Liver (tissue), 9 donors: ENCODE measurements around the gene TMCC2. TPM values are rescaled to one million over a fixed set of nuclear protein-coding genes. Genes with fewer than 3 reads are reported as not detected.

ENCODE experiments used
- DNase-seq: peaks from one replicate; pipeline ENCODE4 v3.0.0-alpha.2; 2017; ENCODE audit warnings: low spot score
- H3K27ac ChIP-seq, 2 donors: one replicate each; pipeline ENCODE4 v1.7.0; 2013; ENCODE audit warnings: inconsistent platforms in 2 of 2, low read length in 2 of 2, control low read depth in 1 of 2, low read depth in 1 of 2, mild to moderate bottlenecking in 1 of 2
- H3K27me3 ChIP-seq, 4 donors: one replicate each; pipeline versions ENCODE4 v1.6.1 to v1.7.0; 2013; ENCODE audit warnings: low read length in 3 of 4, inconsistent platforms in 1 of 4, mild to moderate bottlenecking in 1 of 4, moderate library complexity in 1 of 4; ENCODE audit not compliant: control insufficient read depth in 4 of 4, insufficient read depth in 4 of 4
- H3K36me3 ChIP-seq, 4 donors: one replicate each; pipeline versions ENCODE4 v1.6.1 to v1.7.0; 2013; ENCODE audit warnings: low read length in 3 of 4, mild to moderate bottlenecking in 3 of 4, low read depth in 1 of 4, moderate library complexity in 1 of 4; ENCODE audit not compliant: control insufficient read depth in 4 of 4, insufficient read depth in 3 of 4
- H3K4me1 ChIP-seq, 4 donors: one replicate each; pipeline versions ENCODE4 v1.6.1 to v1.7.0; 2013; ENCODE audit warnings: low read length in 3 of 4, mild to moderate bottlenecking in 3 of 4, moderate library complexity in 1 of 4; ENCODE audit not compliant: control insufficient read depth in 4 of 4, insufficient read depth in 4 of 4
- H3K4me3 ChIP-seq, 3 donors: one replicate each; pipeline versions ENCODE4 v1.6.1 to v1.7.0; 2013; ENCODE audit warnings: low read length in 3 of 3, control low read depth in 1 of 3, low read depth in 1 of 3, mild to moderate bottlenecking in 1 of 3
- H3K9ac ChIP-seq, 2 donors: one replicate each; pipeline ENCODE4 v1.7.0; 2013; ENCODE audit warnings: low read length in 2 of 2, mild to moderate bottlenecking in 2 of 2, moderate library complexity in 2 of 2, control low read depth in 1 of 2, low read depth in 1 of 2
- H3K9me3 ChIP-seq, 4 donors: one replicate each; pipeline versions ENCODE4 v1.6.1 to v1.7.0; 2013; ENCODE audit warnings: low read length in 3 of 4; ENCODE audit not compliant: control insufficient read depth in 4 of 4
- EGR1 ChIP-seq, 2 donors: IDR thresholded peaks; 2 replicates each; pipeline ENCODE4 v1.6.1; 2016 to 2018; ENCODE audit warnings: antibody characterized with exemption in 2 of 2, low read depth in 2 of 2
- FOXA1 ChIP-seq: IDR thresholded peaks from 2 replicates; pipeline ENCODE4 v1.6.1; 2016; ENCODE audit warnings: antibody characterized with exemption
- FOXA2 ChIP-seq: IDR thresholded peaks from 2 replicates; pipeline ENCODE4 v1.6.1; 2016; ENCODE audit warnings: antibody characterized with exemption
- GABPA ChIP-seq, 2 donors: IDR thresholded peaks in 1 of 2; conservative IDR thresholded peaks in 1 of 2; 2 replicates each; pipeline ENCODE4 v1.6.1; 2016; ENCODE audit warnings: antibody characterized with exemption in 2 of 2, mild to moderate bottlenecking in 1 of 2, moderate library complexity in 1 of 2
- HNF4A ChIP-seq, 2 donors: conservative IDR thresholded peaks; 2 replicates each; pipeline ENCODE4 v1.6.1; 2016; ENCODE audit warnings: antibody characterized with exemption in 2 of 2, mild to moderate bottlenecking in 2 of 2
- HNF4G ChIP-seq: IDR thresholded peaks from 2 replicates; pipeline ENCODE4 v1.6.1; 2016; ENCODE audit warnings: antibody characterized with exemption
- JUND ChIP-seq, 2 donors: IDR thresholded peaks; 2 replicates each; pipeline ENCODE4 v1.6.1; 2016; ENCODE audit warnings: antibody characterized with exemption in 2 of 2
- NR2F2 ChIP-seq: IDR thresholded peaks from 2 replicates; pipeline ENCODE4 v1.6.1; 2016; ENCODE audit warnings: antibody characterized with exemption
- RAD21 ChIP-seq, 2 donors: IDR thresholded peaks; 2 replicates each; pipeline ENCODE4 v1.6.1; 2016; ENCODE audit warnings: antibody characterized with exemption in 2 of 2, mild to moderate bottlenecking in 2 of 2
- RXRA ChIP-seq, 2 donors: IDR thresholded peaks; 2 replicates each; pipeline ENCODE4 v1.6.1; 2017 to 2018; ENCODE audit warnings: antibody characterized with exemption in 2 of 2, mild to moderate bottlenecking in 1 of 2
- SP1 ChIP-seq: IDR thresholded peaks from 2 replicates; pipeline ENCODE4 v1.6.1; 2018; ENCODE audit warnings: antibody characterized with exemption, mild to moderate bottlenecking
- TAF1 ChIP-seq: conservative IDR thresholded peaks from 2 replicates; pipeline ENCODE4 v1.6.1; 2016; ENCODE audit warnings: antibody characterized with exemption, mild to moderate bottlenecking
- ZBTB33 ChIP-seq: IDR thresholded peaks from 2 replicates; pipeline ENCODE4 v1.6.1; 2016; ENCODE audit warnings: antibody characterized with exemption
- WGBS: extraction: QIAGEN DNeasy Blood & Tissue Kit; methylation state at CpG from one replicate; pipeline ENCODE4 v1.1.7; 2013; 5-methylcytosine and 5-hydroxymethylcytosine counted together
- polyA plus RNA-seq, 2 donors: library from polyadenylated mRNA; stranded (reverse) in 1 of 2; unstranded in 1 of 2; fragments of 200-250 nt in 1 of 2; fragments of >200 nt in 1 of 2; fragmentation: Nextera tagmentation in 1 of 2; extraction: Ambion mirVana in 1 of 2; gene quantifications; one replicate each; pipeline versions ENCODE4 v1.2.1 to v1.2.3, GENCODE V29; 2013 to 2015
- total RNA-seq, 2 donors: library from RNA; depleted of rRNA; stranded (reverse); fragments of >200 nt; gene quantifications; one replicate each; pipeline ENCODE4 v1.2.3, GENCODE V29; 2014
- TF ChIP-seq, protein P1 (sequence below): IDR thresholded peaks from 2 replicates; pipeline ENCODE4 v1.6.1; 2016; ENCODE audit warnings: antibody characterized with exemption, mild to moderate bottlenecking
- TF ChIP-seq, protein P2 (sequence below): fragments of 150-350 bp; IDR thresholded peaks from 2 replicates; pipeline ENCODE4 v1.5.1; 2017; ENCODE audit warnings: improper control_type of control experiment, low read depth, low read length; ENCODE audit not compliant: missing input control
- TF ChIP-seq, protein P3 (sequence below): IDR thresholded peaks from 2 replicates; pipeline ENCODE4 v1.6.1; 2016; ENCODE audit warnings: antibody characterized with exemption
- TF ChIP-seq, protein P4 (sequence below): IDR thresholded peaks from 2 replicates; pipeline ENCODE4 v1.6.1; 2016; ENCODE audit warnings: antibody characterized with exemption
- donor health status: healthy.
- donor health status: healthy.
- donor health status: healthy.
- donor health status: healthy.
- donor health status: healthy.

Gene TMCC2
- total and polyA plus RNA-seq, 4 donors = 0.06 to 452 (median 0.21) TPM

DNA sequence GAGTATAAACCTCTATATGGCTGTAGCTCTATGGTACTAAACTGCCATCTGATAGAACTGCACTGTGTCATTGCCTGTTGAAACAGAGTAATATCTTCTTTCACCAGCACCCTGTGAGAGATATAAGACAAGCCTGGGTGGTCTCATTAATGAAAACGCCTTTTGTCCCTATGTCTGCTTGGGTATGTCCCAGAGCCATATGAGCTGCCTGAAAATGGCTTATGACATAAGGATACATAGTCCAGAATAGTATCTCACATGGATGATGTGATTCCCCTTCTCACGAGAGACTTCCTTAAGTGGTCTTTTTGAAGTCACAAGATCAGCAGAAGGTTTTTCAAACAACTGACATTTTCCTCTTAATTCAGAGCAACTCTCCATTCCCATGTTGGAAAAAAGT, 7.3 kb upstream of the TMCC2 start:
- Histone ChIP-seq H3K4me3 (no peak overlapping the region), H3K27ac (no peak overlapping the region), H3K27me3 (no peaks in the 10 kb centered on the region), H3K4me1 (no peaks in the 10 kb centered on the region), H3K9ac (no peak overlapping the region), H3K36me3 (no peaks in the 10 kb centered on the region), H3K9me3 (no peaks in the 10 kb centered on the region)
- WGBS = 71% methylated on average over 2 of the region's 2 CpGs
- TF ChIP-seq EGR1 (IDR thresholded peaks at IDR 0.05; ENCODE audit: low read depth in 2 of 2) (no peak), TAF1 (no peak), FOXA2 (no peak), RXRA (IDR thresholded peaks at IDR 0.05) (no peak), FOXA1 (no peak), GABPA (IDR thresholded peaks at IDR 0.05 in 1 of 2, conservative IDR thresholded peaks at IDR 0.05 in 1 of 2) (no peak), HNF4A (conservative IDR thresholded peaks at IDR 0.05) (no peak), SP1 (no peak), RAD21 (IDR thresholded peaks at IDR 0.05) (no peak), NR2F2 (no peak)
- TF ChIP-seq, protein P1, sequence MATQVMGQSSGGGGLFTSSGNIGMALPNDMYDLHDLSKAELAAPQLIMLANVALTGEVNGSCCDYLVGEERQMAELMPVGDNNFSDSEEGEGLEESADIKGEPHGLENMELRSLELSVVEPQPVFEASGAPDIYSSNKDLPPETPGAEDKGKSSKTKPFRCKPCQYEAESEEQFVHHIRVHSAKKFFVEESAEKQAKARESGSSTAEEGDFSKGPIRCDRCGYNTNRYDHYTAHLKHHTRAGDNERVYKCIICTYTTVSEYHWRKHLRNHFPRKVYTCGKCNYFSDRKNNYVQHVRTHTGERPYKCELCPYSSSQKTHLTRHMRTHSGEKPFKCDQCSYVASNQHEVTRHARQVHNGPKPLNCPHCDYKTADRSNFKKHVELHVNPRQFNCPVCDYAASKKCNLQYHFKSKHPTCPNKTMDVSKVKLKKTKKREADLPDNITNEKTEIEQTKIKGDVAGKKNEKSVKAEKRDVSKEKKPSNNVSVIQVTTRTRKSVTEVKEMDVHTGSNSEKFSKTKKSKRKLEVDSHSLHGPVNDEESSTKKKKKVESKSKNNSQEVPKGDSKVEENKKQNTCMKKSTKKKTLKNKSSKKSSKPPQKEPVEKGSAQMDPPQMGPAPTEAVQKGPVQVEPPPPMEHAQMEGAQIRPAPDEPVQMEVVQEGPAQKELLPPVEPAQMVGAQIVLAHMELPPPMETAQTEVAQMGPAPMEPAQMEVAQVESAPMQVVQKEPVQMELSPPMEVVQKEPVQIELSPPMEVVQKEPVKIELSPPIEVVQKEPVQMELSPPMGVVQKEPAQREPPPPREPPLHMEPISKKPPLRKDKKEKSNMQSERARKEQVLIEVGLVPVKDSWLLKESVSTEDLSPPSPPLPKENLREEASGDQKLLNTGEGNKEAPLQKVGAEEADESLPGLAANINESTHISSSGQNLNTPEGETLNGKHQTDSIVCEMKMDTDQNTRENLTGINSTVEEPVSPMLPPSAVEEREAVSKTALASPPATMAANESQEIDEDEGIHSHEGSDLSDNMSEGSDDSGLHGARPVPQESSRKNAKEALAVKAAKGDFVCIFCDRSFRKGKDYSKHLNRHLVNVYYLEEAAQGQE = no peak
- TF ChIP-seq, protein P2, sequence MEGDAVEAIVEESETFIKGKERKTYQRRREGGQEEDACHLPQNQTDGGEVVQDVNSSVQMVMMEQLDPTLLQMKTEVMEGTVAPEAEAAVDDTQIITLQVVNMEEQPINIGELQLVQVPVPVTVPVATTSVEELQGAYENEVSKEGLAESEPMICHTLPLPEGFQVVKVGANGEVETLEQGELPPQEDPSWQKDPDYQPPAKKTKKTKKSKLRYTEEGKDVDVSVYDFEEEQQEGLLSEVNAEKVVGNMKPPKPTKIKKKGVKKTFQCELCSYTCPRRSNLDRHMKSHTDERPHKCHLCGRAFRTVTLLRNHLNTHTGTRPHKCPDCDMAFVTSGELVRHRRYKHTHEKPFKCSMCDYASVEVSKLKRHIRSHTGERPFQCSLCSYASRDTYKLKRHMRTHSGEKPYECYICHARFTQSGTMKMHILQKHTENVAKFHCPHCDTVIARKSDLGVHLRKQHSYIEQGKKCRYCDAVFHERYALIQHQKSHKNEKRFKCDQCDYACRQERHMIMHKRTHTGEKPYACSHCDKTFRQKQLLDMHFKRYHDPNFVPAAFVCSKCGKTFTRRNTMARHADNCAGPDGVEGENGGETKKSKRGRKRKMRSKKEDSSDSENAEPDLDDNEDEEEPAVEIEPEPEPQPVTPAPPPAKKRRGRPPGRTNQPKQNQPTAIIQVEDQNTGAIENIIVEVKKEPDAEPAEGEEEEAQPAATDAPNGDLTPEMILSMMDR = no peak
- TF ChIP-seq, protein P3, sequence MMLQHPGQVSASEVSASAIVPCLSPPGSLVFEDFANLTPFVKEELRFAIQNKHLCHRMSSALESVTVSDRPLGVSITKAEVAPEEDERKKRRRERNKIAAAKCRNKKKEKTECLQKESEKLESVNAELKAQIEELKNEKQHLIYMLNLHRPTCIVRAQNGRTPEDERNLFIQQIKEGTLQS = no peak
- no peak for DNase-seq

- H3K27ac ChIP-seq = no peak overlapping the region
- no peaks in the 10 kb centered on the region for H3K36me3 ChIP-seq
- no peaks in the 10 kb centered on the region for H3K9me3 ChIP-seq
- H3K4me3 ChIP-seq = no peak overlapping the region
- peaks cover 0 to 25% (median 18%) of the 10 kb centered on the region in 4 donors for H3K4me1 ChIP-seq
- H3K9ac ChIP-seq = no peak overlapping the region
- DNase-seq = no peak
- H3K27me3 ChIP-seq = no peaks in the 10 kb centered on the region
- TF ChIP-seq ZBTB33 (no peak), HNF4G (no peak), GABPA (IDR thresholded peaks at IDR 0.05 in 1 of 2, conservative IDR thresholded peaks at IDR 0.05 in 1 of 2) (no peak), HNF4A (conservative IDR thresholded peaks at IDR 0.05) (no peak), FOXA1 (no peak), TAF1 (no peak), EGR1 (IDR thresholded peaks at IDR 0.05; ENCODE audit: low read depth in 2 of 2) (no peak), NR2F2 (no peak), SP1 (no peak), FOXA2 (no peak), JUND (IDR thresholded peaks at IDR 0.05) (no peak), RAD21 (IDR thresholded peaks at IDR 0.05) (no peak), RXRA (IDR thresholded peaks at IDR 0.05) (no peak)
- TF ChIP-seq, protein P2 = no peak
- TF ChIP-seq, protein P3 = no peak
- TF ChIP-seq, protein P1 = no peak
- TF ChIP-seq, protein P4, sequence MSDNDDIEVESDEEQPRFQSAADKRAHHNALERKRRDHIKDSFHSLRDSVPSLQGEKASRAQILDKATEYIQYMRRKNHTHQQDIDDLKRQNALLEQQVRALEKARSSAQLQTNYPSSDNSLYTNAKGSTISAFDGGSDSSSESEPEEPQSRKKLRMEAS = no peak
These were observed 3.0 kb upstream of the TMCC2 start for GRCh38 chr1:205224736-205225135.
